IgD-negative memory B cell (primary cell): Measurements from ENCODE around the gene XPO6. TPM values are rescaled to one million over a fixed set of nuclear protein-coding genes. Genes with fewer than 3 reads are reported as not detected.
"Not testable (repeated sequence)": the region's sequence is repeated elsewhere in the genome, so short reads cannot be mapped to it uniquely, and the experiment has no call there.

Experiments used
- H3K27ac Mint-ChIP-seq, 3 donors: one replicate each; pipeline ENCODE4 v1.8.0; 2020 to 2022; ENCODE audit warnings: mild to moderate bottlenecking in 3 of 3, mixed read lengths in 3 of 3, moderate library complexity in 1 of 3
- H3K27me3 Mint-ChIP-seq: one replicate; pipeline ENCODE4 v1.8.0; 2021; ENCODE audit warnings: mixed read lengths
- H3K36me3 Mint-ChIP-seq: one replicate; pipeline ENCODE4 v1.8.0; 2020; ENCODE audit warnings: mild to moderate bottlenecking, mixed read lengths
- H3K4me1 Mint-ChIP-seq, 3 donors: one replicate each; pipeline ENCODE4 v1.8.0; 2020 to 2022; ENCODE audit warnings: mixed read lengths in 3 of 3, mild to moderate bottlenecking in 1 of 3
- H3K4me3 Mint-ChIP-seq, 4 donors: one replicate each; pipeline ENCODE4 v1.8.0; 2020 to 2022; ENCODE audit warnings: mild to moderate bottlenecking in 4 of 4, mixed read lengths in 4 of 4, moderate library complexity in 3 of 4
- H3K9me3 Mint-ChIP-seq, 3 donors: one replicate each; pipeline ENCODE4 v1.8.0; 2020 to 2021; ENCODE audit warnings: mixed read lengths in 3 of 3, mild to moderate bottlenecking in 1 of 3
- polyA plus RNA-seq: library from polyadenylated mRNA; unstranded; fragments of 300-500 nt; fragmentation: Illumina TruSeq; gene quantifications from one replicate; pipeline ENCODE4 v1.2.3, GENCODE V29; 2021

The XPO6 gene
- polyA plus RNA-seq, 1 donor from 2014 or later, result 86.1 TPM

DNA sequence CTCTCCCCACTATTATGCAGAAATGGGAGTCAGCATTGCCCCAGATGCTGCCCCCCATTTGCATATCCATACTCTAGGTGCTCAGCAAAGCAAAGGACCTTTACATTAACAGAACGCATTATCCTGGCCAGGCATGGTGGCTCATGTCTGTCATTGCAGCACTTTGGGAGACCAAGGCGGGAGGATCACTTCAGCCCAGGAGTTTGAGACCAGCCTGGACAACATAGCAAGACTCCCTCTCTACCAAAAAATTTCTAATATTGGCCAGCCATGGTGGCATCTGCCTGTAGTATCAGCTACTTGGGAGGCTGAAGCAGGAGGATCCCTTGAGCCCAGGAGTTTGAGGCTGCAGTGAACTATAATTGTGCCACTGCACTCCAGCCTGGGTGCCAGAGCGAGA is 12.1 kb upstream of the XPO6 start:
- H3K27me3 Mint-ChIP-seq, H3K9me3 Mint-ChIP-seq, H3K4me1 Mint-ChIP-seq, H3K27ac Mint-ChIP-seq, H3K4me3 Mint-ChIP-seq, H3K36me3 Mint-ChIP-seq: not testable (repeated sequence)

DNA sequence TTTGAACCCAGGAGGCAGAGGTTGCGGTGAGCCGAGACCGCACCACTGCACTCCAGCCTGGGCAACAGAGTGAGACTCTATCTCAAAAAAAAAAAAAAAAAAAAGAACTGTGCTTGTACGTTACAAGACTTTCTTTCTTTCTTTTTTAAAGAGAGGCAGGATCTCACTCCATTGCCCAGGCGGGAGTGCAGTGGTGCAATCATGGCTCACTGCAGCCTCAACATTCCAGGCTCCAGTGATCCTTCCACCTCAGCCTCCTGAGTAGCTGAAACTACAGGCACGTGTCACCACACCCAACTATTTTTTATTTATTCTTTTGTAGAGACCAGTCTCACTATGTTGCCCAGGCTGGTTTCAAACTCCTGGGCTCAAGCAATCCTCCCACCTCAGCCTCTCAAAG is 8.0 kb upstream of the XPO6 start:
- not testable (repeated sequence) for H3K4me3 Mint-ChIP-seq, H3K4me1 Mint-ChIP-seq, H3K27me3 Mint-ChIP-seq, H3K36me3 Mint-ChIP-seq, H3K27ac Mint-ChIP-seq, H3K9me3 Mint-ChIP-seq

DNA sequence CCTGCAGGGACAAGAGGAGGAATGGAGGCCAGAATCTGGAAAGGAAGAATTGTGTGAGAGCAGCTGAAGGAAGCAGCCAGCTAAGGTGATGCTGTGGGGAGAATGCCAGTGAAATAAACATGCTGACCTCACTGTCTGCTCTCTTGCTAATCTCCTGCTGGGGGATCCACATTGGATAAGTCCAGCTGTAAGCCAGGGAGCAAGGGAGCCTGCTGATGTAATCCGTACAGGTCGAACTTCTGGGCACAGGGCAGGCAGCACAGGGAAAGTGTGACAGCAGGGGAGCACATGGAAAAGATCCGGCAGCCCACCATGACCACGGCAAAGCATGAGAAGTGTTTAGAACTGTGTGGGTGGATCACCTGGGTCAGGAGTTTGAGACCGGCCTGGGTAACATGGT is 7.5 kb upstream of the XPO6 start:
- H3K9me3 Mint-ChIP-seq, result no peaks in the 10 kb centered on the region

DNA sequence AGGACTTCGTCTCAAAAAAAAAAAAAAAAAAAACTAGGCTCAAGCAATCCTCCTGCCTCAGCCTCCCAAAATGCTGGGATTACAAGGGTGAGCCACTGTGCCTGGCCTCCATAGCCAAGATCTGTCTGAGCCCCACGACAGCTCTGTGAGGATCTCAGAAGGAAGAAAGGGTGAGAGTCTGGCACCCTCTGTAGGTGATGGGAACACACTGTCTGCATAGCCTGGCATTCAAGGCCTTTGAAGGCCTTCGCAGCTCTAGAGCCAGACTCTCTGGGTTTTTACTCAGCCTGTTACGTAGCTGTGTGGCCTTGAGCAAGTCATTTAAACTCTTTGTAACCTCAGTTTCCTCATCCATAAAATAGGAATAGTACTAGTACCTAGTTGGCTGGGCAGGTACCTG is 6.3 kb upstream of the XPO6 start:
- H3K4me1 Mint-ChIP-seq, result peaks cover 0 to 2% (median 0%) of the 10 kb centered on the region in 3 donors
- H3K4me3 Mint-ChIP-seq, result peak overlapping the region in 1 of 4 donors; percentile 28
- H3K27me3 Mint-ChIP-seq, result no peaks in the 10 kb centered on the region
- H3K36me3 Mint-ChIP-seq, result no peaks in the 10 kb centered on the region
- H3K27ac Mint-ChIP-seq, result peak overlapping the region in 2 of 3 donors; percentile 11 to 49
- H3K9me3 Mint-ChIP-seq, result no peaks in the 10 kb centered on the region

More for the DNA sequence above, 7.5 kb upstream of the XPO6 start:
- no peaks in the 10 kb centered on the region for H3K36me3 Mint-ChIP-seq
- no peaks in the 10 kb centered on the region for H3K4me1 Mint-ChIP-seq
- H3K27ac Mint-ChIP-seq, result no peak overlapping the region
- H3K27me3 Mint-ChIP-seq, result no peaks in the 10 kb centered on the region
- no peak overlapping the region for H3K4me3 Mint-ChIP-seq

DNA sequence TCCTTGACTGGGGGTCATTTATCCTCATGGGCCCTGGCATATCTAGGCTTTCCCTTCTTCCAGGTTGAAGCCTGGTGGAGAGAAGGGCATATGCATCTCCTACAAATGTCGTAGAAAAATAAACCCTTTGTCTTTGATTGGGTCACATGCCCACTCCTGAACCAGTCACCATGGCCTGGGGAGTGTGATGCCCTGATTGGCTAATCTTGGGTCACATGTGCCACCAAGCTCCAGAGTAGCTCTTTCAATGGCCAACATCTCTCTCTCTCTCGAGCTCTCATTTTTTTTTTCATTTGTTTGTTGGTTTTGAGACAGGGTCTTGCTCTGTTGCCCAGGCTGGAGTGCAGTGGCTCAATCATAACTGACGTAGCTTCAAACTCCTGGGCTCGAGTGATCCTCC is 5.6 kb upstream of the XPO6 start:
- no peaks in the 10 kb centered on the region for H3K27me3 Mint-ChIP-seq
- no peak overlapping the region for H3K4me3 Mint-ChIP-seq
- H3K36me3 Mint-ChIP-seq, result no peaks in the 10 kb centered on the region
- H3K27ac Mint-ChIP-seq, result peak overlapping the region in 2 of 3 donors; percentile 49 to 53
- no peaks in the 10 kb centered on the region for H3K9me3 Mint-ChIP-seq
- H3K4me1 Mint-ChIP-seq, result peaks cover 0 to 2% (median 0%) of the 10 kb centered on the region in 3 donors

DNA sequence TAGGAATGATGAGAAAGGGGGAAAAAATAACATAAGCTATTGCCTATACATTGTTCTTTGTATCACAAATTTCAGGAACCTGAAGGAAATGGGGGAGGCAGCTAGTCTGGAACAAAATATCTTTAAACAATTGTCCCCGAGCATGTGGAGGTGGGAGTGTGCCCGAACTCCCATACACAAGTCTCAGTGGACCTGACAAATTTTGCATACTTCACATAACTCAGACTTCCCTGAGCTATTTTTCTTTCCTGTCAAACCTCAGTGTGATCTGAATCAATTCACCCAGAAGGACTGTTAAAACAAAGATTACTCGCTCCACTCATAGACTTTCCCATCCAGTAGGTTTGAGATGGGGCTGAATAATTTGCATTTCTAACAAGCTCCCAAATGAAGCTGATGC is 1.6 kb upstream of the XPO6 start:
- Mint-ChIP-seq H3K4me3 (peak overlapping the region in 1 of 4 donors; percentile 39), H3K27ac (no peak overlapping the region), H3K27me3 (no peaks in the 10 kb centered on the region), H3K4me1 (peaks cover 11 to 21% (median 20%) of the 10 kb centered on the region in 3 donors), H3K36me3 (no peaks in the 10 kb centered on the region), H3K9me3 (no peaks in the 10 kb centered on the region)

DNA sequence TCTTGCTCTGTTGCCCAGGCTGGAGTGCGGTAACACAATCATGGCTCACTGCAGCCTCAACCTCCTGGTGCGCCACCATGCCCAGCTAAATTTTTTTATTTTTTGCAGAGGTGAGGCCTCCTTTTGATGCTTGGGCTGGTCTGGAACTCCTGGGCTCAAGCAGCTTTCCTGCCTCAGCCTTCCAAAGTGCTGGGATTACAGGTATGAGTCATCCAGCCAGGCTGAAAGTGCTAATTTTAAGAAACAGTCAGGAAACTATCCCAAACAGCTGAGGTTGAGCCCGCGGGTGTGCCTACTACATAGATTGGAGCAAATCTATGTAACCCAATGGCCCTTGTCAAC is 738 bp upstream of the XPO6 start:
- peak overlapping the region in 3 of 4 donors; percentile 38 to 98 (median 94) for H3K4me3 Mint-ChIP-seq
- H3K9me3 Mint-ChIP-seq, result no peaks in the 10 kb centered on the region
- no peaks in the 10 kb centered on the region for H3K27me3 Mint-ChIP-seq
- H3K36me3 Mint-ChIP-seq, result no peaks in the 10 kb centered on the region
- peaks cover 14 to 26% (median 25%) of the 10 kb centered on the region in 3 donors for H3K4me1 Mint-ChIP-seq
- H3K27ac Mint-ChIP-seq, result peak overlapping the region in 2 of 3 donors; percentile 18 to 88

DNA sequence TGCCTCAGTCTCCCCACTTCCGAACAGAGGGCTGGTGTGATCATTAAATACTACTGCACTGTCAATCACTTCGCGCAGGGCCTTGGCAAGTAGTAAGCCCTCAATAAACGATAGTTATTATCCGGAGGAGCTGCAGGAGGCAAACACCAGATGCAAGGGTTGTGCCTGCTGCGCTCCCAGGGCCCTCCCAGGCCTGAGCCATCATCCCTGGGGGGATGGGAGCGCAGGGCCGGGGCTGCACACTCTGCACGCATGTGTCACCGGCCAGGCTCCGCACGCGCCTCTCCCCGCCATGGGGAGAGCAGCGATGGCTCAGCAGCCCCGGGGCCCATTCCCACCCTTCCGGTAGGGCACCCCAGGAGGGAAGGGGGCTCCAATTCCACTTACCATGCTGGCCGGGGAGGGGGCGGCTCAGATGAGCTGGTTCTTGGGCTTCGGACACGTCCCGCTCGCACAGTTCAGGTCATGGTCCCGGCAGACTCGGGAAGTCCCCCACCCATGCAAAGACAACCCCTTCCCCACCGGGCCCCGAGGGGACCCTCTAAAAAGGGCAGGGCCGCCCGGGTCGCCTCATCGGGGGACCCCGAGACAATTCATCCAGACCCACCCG is 681 bp downstream of the XPO6 start:
- H3K4me3 Mint-ChIP-seq, result peak overlapping the region; percentile 84 to 97 (median 92)
- peak overlapping the region; percentile 71 to 95 (median 89) for H3K27ac Mint-ChIP-seq
- H3K36me3 Mint-ChIP-seq, result peaks cover 3% of the 10 kb centered on the region
- H3K4me1 Mint-ChIP-seq, result peaks cover 17 to 33% (median 29%) of the 10 kb centered on the region in 3 donors
- no peaks in the 10 kb centered on the region for H3K9me3 Mint-ChIP-seq
- H3K27me3 Mint-ChIP-seq, result no peaks in the 10 kb centered on the region

DNA sequence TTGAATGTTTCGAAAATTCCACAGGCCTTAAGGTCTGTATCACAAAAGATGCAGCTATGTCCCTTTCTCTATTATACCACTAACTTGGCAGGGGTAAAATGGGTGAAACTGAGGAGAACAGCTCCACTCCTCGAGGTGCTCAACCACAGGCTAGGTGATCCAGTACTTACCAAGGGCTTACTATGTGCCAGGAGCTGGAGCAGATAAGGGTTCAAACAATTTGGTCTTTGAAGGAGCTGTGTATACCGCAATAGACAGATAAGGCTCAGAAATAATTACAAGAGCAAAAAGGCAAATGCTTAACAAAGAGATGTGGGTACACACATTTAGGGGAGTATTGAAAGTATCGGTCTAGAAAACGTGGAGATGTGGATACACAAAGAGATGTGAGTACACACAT is 1.5 kb downstream of the XPO6 start:
- H3K4me1 Mint-ChIP-seq, result peaks cover 17 to 33% (median 29%) of the 10 kb centered on the region in 3 donors
- peaks cover 3% of the 10 kb centered on the region for H3K36me3 Mint-ChIP-seq
- H3K4me3 Mint-ChIP-seq, result peak overlapping the region; percentile 84 to 97 (median 92)
- no peaks in the 10 kb centered on the region for H3K9me3 Mint-ChIP-seq
- H3K27ac Mint-ChIP-seq, result peak overlapping the region; percentile 71 to 95 (median 89)
- no peaks in the 10 kb centered on the region for H3K27me3 Mint-ChIP-seq

DNA sequence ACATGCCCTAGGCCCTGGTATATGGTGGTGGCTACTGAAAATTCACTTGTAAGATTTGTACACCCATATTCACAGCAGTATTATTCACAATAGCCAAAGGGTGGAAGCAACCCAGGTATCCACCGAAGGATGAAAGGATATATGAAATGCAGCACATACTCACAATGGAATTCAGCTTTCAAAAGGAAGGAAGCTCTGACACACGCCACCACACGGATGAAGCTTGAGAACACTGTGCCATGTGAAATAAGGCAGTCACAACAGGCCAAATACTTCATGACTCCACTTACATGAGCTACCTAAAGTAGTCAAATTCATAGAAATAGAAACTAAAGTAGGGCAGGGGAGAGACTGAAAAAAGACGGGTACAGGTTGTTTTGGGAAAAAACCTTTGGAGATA is 2.9 kb downstream of the XPO6 start:
- Mint-ChIP-seq H3K4me3 (peak overlapping the region in 2 of 4 donors; percentile 13 to 84), H3K36me3 (peaks cover 3% of the 10 kb centered on the region), H3K9me3 (no peaks in the 10 kb centered on the region), H3K4me1 (peaks cover 17 to 33% (median 29%) of the 10 kb centered on the region in 3 donors), H3K27ac (no peak overlapping the region), H3K27me3 (no peaks in the 10 kb centered on the region)

DNA sequence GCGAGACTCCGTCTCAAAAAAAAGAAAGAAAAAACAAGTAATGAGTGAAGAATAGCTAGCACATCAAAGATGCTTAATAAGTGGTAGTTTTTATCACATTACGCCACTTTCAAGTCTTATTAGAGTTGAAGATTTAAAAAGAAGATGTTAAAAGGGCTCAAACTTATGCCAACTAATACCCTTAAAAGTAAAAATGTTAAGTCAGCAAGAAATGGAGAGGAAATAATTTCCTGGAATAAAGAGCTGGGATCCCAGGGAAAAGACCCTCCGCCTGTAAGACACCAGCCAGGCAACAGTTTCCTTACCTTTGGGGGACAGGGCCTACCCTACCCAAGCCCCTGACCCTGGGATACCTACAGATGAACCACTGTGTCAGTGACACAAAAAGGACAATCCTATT is 3.6 kb downstream of the XPO6 start:
- H3K9me3 Mint-ChIP-seq, result no peaks in the 10 kb centered on the region
- H3K27me3 Mint-ChIP-seq, result no peaks in the 10 kb centered on the region
- peaks cover 3% of the 10 kb centered on the region for H3K36me3 Mint-ChIP-seq
- H3K27ac Mint-ChIP-seq, result peak overlapping the region in 2 of 3 donors; percentile 18 to 40
- peaks cover 17 to 30% (median 29%) of the 10 kb centered on the region in 3 donors for H3K4me1 Mint-ChIP-seq
- peak overlapping the region in 2 of 4 donors; percentile 84 to 86 for H3K4me3 Mint-ChIP-seq

DNA sequence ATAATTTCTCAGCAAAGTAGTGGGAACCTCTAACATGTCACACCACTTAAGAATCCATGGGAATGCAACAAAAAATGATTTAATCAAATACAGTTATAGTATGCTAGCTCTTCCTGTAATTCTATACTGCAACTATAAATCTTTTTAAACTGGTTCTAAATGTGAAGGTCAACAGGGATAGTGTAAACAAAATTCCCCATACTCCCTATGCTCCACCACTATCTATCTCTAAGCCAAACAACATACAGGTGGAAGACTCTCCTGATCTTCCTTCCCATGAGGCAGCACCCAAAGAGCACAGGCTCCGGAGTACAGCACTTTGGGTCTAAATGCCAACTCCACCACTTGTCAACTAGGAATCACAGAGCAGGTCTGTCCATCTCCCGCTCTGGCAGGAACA is 4.4 kb downstream of the XPO6 start:
- H3K27ac Mint-ChIP-seq, result no peak overlapping the region
- H3K9me3 Mint-ChIP-seq, result no peaks in the 10 kb centered on the region
- H3K4me3 Mint-ChIP-seq, result peak overlapping the region in 2 of 4 donors; percentile 39 to 58
- peaks cover 21 to 37% (median 34%) of the 10 kb centered on the region in 3 donors for H3K4me1 Mint-ChIP-seq
- peaks cover 10% of the 10 kb centered on the region for H3K36me3 Mint-ChIP-seq
- H3K27me3 Mint-ChIP-seq, result no peaks in the 10 kb centered on the region

DNA sequence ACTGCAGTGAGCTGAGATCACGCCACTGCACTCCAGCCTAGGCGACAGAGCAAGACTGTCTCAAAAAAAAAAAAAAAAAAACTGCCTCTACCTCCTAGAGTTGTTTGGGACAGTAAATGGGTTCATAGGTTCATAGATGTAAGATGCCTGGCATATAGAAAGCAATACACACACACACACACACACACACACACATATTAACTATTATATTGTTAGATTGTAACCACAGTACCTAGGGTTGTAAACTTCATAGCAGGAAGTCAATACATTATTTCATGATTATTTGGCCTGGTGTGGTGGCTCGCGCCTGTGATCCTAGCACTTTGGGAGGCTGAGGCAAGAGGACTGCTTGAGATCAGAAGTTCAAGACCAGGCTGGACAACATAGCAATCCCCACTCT is 5.8 kb downstream of the XPO6 start:
- no peaks in the 10 kb centered on the region for H3K9me3 Mint-ChIP-seq
- no peak overlapping the region for H3K27ac Mint-ChIP-seq
- H3K4me1 Mint-ChIP-seq, result peaks cover 30 to 43% (median 40%) of the 10 kb centered on the region in 3 donors
- H3K4me3 Mint-ChIP-seq, result no peak overlapping the region
- no peaks in the 10 kb centered on the region for H3K27me3 Mint-ChIP-seq
- H3K36me3 Mint-ChIP-seq, result peaks cover 10% of the 10 kb centered on the region

DNA sequence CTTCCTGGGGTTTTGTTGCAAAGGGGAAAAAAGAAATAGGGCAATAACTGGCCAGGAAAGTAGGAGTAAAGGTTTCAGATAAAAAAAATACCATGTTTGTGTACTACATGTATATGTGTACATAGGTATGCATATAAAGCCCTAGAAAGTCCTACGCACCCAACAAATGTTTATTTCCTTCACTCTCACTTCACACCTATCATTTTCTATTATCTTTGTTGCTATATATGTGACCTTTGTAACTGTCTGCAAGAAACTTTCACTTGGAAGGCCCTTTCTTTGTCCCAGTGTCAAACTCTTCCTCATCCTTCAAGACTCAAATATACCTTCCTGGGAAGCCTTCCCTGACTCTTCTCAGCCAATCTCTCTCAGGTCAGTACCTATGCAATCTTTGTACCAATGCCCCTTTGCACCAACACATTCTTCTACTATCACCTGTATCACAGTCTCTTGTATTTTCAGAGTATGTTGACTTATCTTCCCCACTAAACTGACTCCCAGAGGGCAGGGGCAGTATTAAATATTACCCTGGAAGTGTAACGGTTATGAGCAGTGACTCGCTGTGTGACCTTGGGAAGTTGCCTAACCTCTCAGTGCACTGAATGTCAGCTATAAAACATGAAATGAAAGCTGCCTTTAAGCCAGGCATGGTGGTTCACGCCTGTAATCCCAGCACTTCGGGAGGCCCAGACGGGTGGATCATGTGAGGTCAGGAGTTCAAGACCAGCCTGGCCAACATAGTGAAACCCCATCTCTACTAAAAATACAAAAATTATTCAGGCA is 6.5 kb downstream of the XPO6 start:
- Mint-ChIP-seq H3K4me1 (peaks cover 31 to 45% (median 37%) of the 10 kb centered on the region in 3 donors), H3K9me3 (no peaks in the 10 kb centered on the region), H3K36me3 (peaks cover 10% of the 10 kb centered on the region), H3K27me3 (no peaks in the 10 kb centered on the region), H3K27ac (no peak overlapping the region), H3K4me3 (no peak overlapping the region)

DNA sequence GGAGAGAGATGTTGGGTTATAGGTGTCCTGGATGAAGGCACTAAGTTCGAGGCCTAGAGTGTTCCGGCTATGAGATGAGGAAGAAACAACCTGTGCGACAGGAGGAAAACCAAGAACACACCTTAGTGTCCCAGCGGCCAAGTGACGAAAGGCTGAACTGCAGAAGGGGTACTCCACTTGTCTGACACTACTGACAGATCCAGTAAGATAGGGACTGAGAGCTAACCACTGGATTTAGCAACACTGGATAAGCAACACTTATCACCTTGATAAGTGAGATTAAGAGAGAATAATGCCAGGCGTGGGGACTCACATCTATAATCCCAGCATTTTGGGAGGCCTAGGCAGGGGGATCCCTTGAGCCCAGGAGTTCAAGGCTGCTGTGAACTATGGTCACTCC is 7.1 kb downstream of the XPO6 start:
- no peak overlapping the region for H3K4me3 Mint-ChIP-seq
- peaks cover 31 to 38% (median 36%) of the 10 kb centered on the region in 3 donors for H3K4me1 Mint-ChIP-seq

DNA sequence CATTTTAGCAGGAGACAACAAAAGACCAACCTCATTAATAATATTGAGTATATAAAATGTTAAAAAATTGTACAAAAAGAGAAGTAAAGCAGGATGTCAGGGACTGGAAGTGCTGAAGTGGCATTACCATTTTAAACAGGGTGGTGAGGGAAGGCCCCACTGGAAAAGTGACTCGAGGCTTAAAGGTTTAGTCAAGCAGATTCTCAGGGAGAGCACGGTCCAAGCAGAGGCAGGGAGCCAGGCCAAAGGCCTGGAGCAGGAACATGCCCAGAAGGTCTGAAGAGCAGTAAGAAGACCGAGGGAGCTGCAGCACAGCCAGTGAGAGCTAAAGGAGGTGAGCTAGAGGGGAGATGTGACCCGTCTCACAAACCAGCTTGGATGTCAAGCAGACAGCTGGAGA is 7.6 kb downstream of the XPO6 start:
- Mint-ChIP-seq H3K9me3 (no peaks in the 10 kb centered on the region), H3K4me1 (peaks cover 29 to 38% (median 36%) of the 10 kb centered on the region in 3 donors), H3K4me3 (no peak overlapping the region), H3K27me3 (no peaks in the 10 kb centered on the region), H3K27ac (no peak overlapping the region), H3K36me3 (peaks cover 10% of the 10 kb centered on the region)

More for the DNA sequence above, 7.1 kb downstream of the XPO6 start:
- no peak overlapping the region for H3K27ac Mint-ChIP-seq
- H3K27me3 Mint-ChIP-seq, result no peaks in the 10 kb centered on the region
- no peaks in the 10 kb centered on the region for H3K9me3 Mint-ChIP-seq
- peaks cover 10% of the 10 kb centered on the region for H3K36me3 Mint-ChIP-seq
